HG03520 (cell line): ENCODE measurements around the gene NFATC1.

ENCODE experiments used
- ATAC-seq: cut with Tn5 transposase; IDR thresholded peaks from one replicate; pipeline ENCODE4 v1.9.1; 2021; ENCODE audit warnings: mild to moderate bottlenecking, moderate library complexity; ENCODE audit not compliant: unreplicated experiment

NFATC1 gene

GRCh38 chr18:79438898-79439627, 43.3 kb downstream of the NFATC1 start:
- no peak for ATAC-seq

- ATAC-seq = no peak
These were observed 43.9 kb downstream of the NFATC1 start for GRCh38 chr18:79439628-79440023.

- ATAC-seq = no peak
These were observed 44.8 kb downstream of the NFATC1 start for GRCh38 chr18:79440316-79441110.

- ATAC-seq = no peak
These were observed 45.7 kb downstream of the NFATC1 start for GRCh38 chr18:79441420-79441819.

GRCh38 chr18:79442508-79443221, 46.9 kb downstream of the NFATC1 start:
- no peak for ATAC-seq

GRCh38 chr18:79445221-79445620, 49.5 kb downstream of the NFATC1 start:
- ATAC-seq = no peak

- ATAC-seq = no peak
These were observed 50.2 kb downstream of the NFATC1 start for GRCh38 chr18:79445696-79446561.

- ATAC-seq = no peak
These were observed 51.2 kb downstream of the NFATC1 start for GRCh38 chr18:79446931-79447330.

GRCh38 chr18:79447703-79448367, 52.1 kb downstream of the NFATC1 start:
- no peak for ATAC-seq

GRCh38 chr18:79448621-79449020, 52.9 kb downstream of the NFATC1 start:
- ATAC-seq = no peak

- ATAC-seq = no peak
These were observed 54.0 kb downstream of the NFATC1 start for GRCh38 chr18:79449551-79450288.

GRCh38 chr18:79450289-79451080, 54.8 kb downstream of the NFATC1 start:
- no peak for ATAC-seq

- no peak for ATAC-seq
These were observed 55.8 kb downstream of the NFATC1 start for GRCh38 chr18:79451237-79452125.

GRCh38 chr18:79452190-79452990, 56.7 kb downstream of the NFATC1 start:
- no peak for ATAC-seq

- no peak for ATAC-seq
These were observed 57.4 kb downstream of the NFATC1 start for GRCh38 chr18:79452991-79453645.
